Activated naive CD8-positive, alpha-beta T cell treated with anti-CD3 and anti-CD28 coated beads, Interleukin-2, amount 10 ng/mL, durations not matched to agents 7 days and 5 days (primary cell): ENCODE data around the gene XRCC3. TPM values are rescaled to one million over a fixed set of nuclear protein-coding genes. Genes with fewer than 3 reads are reported as not detected.
A peak's percentile ranks its signal among the peaks of the same experiment; 100 is the strongest.

Source experiments
- ATAC-seq: fragments of 150-1000 bp; cut with Tn5 transposase; one replicate; pipeline ENCODE4 v1.10.0; 2021; ENCODE audit warnings: low read depth, moderate library complexity
- POLR2A ChIA-PET: fragments of 350-600 bp; sonication (Branson Sonifier 250); formaldehyde crosslinking; loops from one replicate; lab custom pipeline; 2021; ENCODE audit warnings: antibody characterized with exemption; lab: Charles Lee
- DNase-seq: peaks from one replicate; pipeline ENCODE4 v3.0.0; 2021
- H3K27ac Mint-ChIP-seq: one replicate; pipeline ENCODE4 v1.8.0; 2022; ENCODE audit warnings: mild to moderate bottlenecking, mixed read lengths
- H3K27me3 Mint-ChIP-seq: one replicate; pipeline ENCODE4 v1.8.0; 2022; ENCODE audit warnings: mild to moderate bottlenecking, moderate library complexity, mixed read lengths
- H3K36me3 Mint-ChIP-seq: one replicate; pipeline ENCODE4 v1.8.0; 2021; ENCODE audit warnings: mild to moderate bottlenecking, mixed read lengths
- H3K4me1 Mint-ChIP-seq: one replicate; pipeline ENCODE4 v1.8.0; 2021; ENCODE audit warnings: mixed read lengths
- H3K4me3 Mint-ChIP-seq: one replicate; pipeline ENCODE4 v1.8.0; 2022; ENCODE audit warnings: mild to moderate bottlenecking, moderate library complexity, mixed read lengths
- H3K9me3 Mint-ChIP-seq: one replicate; pipeline ENCODE4 v1.8.0; 2021; ENCODE audit warnings: mixed read lengths
- total RNA-seq, 2 experiments: library from RNA; stranded (reverse); gene quantifications; one replicate each; pipeline ENCODE4 v1.2.3, GENCODE V29; 2021

The XRCC3 gene
- total RNA-seq, 2 experiments from 2014 or later, result 35.5 to 41.3 TPM

DNA sequence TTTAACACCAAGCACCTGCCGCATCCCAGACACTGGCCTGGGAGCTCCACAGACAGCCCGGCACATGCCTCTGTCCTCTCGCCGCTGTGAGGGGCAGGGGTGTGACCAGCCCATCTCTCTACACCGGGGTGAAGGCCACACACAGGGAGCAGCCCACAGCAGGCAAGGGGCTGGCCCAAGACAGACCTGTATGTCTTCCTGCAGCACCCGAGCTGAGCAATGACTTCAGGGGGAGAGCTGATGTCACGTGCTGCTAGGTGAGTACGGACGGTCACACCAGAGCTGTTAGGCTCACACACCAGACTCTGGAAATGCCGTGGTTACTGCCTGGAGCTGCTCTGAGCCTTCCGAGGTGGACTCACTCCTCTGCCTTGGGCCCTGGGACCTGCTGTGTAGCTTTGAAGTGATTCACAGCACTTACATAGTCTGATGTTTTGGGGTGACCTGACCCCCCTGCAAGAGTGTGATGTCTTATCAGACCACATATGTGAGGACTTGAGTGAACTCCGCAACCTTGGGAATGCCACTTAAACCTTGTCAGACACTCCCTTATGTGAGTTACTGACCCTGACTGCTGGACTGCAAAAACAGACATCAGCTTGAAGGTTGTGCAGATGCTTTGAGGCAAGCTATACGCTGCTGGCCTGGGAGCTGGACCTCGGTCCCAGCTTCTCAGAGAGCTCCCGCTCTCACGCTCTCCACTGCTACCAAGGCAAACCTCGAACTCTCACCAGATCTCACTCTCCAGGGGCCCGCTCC, 1.8 kb downstream of the XRCC3 start:
- Mint-ChIP-seq H3K4me3 (peak overlapping the region; percentile 90), H3K9me3 (no peaks in the 10 kb centered on the region), H3K27me3 (no peaks in the 10 kb centered on the region), H3K27ac (peak overlapping the region; percentile 71), H3K4me1 (peaks cover 33% of the 10 kb centered on the region), H3K36me3 (peaks cover 7% of the 10 kb centered on the region)
- POLR2A ChIA-PET, result interaction anchor here (0.6 kb wide), 1 partner anchor 77 kb away, joined by 4 read pairs; no protein-coding TSS in a partner anchor
- DNase-seq, result no peak
- ATAC-seq, result no peak

DNA sequence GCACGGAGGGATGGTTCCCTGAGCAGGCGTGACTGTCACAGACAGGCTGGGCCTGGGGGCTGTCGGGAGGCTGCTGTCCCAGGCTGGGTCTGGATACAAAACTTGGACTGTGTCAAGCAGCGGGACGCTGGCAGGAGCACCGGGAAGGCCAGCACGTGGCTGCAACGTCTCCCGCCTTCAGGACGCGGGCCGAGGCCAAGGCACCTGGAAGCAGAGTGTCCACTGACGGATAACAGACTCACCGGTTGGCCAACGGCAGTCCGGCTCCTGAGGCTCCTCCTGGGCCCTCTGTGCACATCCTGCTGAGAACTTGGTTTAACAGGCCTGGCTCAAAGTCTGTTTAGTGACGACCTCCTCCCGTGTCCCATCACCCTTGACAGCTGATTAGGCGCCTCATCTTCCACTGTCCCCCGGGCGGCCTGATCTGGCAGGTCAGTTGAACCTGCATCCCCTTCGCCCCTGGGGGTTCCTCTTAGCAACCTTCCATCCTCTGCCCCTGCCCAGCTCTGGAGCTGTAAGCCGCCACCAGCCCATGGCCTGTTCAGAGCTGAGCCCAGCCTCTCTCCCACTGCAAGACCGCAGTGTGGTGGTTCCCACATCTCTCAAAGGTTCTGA, 2.5 kb downstream of the XRCC3 start:
- ATAC-seq (no peak), DNase-seq (no peak)
- H3K27me3 Mint-ChIP-seq, result no peaks in the 10 kb centered on the region
- peaks cover 8% of the 10 kb centered on the region for H3K36me3 Mint-ChIP-seq
- H3K4me1 Mint-ChIP-seq, result peaks cover 33% of the 10 kb centered on the region
- POLR2A ChIA-PET, result no interaction called here
- H3K9me3 Mint-ChIP-seq, result no peaks in the 10 kb centered on the region
- peak overlapping the region; percentile 71 for H3K27ac Mint-ChIP-seq
- peak overlapping the region; percentile 15 for H3K4me3 Mint-ChIP-seq

DNA sequence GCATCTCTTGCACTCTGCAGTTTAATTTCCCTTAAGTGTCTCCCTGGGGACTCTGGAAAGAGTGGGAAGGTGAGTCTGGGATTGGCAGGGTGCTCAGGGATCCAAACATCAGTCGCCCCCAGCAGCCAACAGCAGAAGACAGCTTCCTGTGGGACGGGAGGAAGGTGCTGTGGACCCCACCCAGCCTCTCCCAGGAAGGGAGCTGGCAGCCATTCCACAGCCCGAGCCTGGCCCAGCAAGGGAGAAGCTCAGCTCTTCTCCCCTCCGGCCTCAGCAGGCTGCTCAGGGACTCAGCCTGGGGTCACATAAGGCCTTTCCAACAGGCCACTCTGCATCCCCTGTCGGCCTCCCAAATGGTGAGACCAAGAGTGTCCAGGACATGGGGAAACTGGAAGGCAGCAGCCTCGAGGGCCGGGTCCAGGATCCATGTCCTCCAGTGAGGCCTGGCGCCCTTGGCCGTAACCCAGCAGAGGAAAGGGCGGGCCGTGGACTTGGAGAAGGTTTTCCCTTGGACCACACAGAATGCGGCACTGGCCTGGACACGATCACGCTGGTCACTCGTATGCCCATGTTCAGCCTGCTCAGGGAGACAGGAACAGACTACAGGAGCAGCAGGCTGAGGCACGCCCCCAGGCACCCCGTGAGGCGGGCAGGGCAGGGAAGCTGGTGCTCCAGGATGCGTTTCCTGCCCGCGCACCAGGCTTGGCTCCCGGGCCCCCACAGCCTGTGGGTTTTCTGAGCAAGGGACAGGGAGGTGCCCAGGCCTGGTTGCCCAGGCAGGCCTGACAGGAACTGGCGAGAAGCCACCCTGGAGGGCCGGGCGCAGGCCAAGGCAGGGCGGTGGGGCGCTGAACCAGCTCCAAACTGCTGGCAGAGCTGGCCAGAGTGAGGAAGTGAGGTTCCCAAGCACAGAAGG, 3.5 kb downstream of the XRCC3 start:
- POLR2A ChIA-PET, result no interaction called here
- no peak for ATAC-seq
- Mint-ChIP-seq H3K4me3 (no peak overlapping the region), H3K36me3 (peaks cover 8% of the 10 kb centered on the region), H3K4me1 (peaks cover 26% of the 10 kb centered on the region), H3K27ac (no peak overlapping the region), H3K27me3 (no peaks in the 10 kb centered on the region), H3K9me3 (no peaks in the 10 kb centered on the region)
- DNase-seq, result no peak

DNA sequence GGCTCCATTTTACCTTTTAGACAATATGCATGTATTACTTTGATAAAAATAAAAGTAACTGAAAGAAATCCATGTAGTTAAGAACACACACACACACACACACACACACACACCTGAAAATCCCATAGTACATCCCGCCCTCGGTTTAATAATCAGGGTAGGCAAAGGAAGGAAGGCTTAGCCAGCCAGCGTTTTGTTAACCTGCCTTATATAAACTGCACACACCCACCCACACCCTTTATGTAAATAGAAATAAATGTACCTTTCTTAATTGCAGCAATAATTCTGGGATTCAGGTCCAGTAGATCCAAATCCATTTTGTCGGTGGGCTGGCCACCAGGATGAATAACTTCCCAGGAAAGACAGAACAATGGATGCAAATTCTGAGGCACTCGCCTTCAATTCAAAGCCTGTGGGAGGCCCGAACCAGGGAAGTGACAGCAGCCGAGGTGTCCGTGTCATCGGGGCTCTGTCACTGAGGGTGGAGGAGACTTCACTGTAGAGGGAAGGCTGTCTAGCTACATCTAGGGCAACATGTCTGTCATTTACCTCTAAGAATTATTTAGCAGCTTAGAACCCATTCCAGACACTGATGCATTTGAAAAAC, 4.4 kb downstream of the XRCC3 start:
- POLR2A ChIA-PET, result no interaction called here
- Mint-ChIP-seq H3K27ac (peak overlapping the region; percentile 25), H3K36me3 (peaks cover 8% of the 10 kb centered on the region), H3K4me1 (peaks cover 25% of the 10 kb centered on the region), H3K4me3 (no peak overlapping the region), H3K9me3 (no peaks in the 10 kb centered on the region), H3K27me3 (no peaks in the 10 kb centered on the region)
- DNase-seq (no peak), ATAC-seq (no peak)

DNA sequence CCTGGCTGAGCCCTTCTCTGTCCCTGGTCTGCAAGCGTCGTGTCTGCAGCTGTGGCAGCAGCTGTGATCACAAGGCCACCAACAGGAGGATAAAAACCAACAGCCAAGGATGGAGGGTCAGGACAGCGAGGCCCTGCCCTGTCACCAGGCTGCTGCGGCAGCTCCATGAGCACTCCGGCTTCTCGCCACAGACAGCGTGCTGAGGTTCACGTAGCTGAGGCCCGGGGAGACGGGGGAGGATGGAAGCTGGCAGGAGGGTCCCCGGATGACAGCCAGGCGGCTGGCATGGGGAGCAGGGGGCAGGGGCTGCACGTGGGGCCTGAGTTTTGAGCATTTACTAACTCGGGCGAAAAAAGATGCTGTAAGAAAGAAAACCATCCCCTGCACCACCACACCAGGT, 5.4 kb downstream of the XRCC3 start:
- ATAC-seq (no peak), DNase-seq (no peak)
- H3K4me3 Mint-ChIP-seq, result no peak overlapping the region
- H3K36me3 Mint-ChIP-seq, result peaks cover 6% of the 10 kb centered on the region
- no peaks in the 10 kb centered on the region for H3K27me3 Mint-ChIP-seq
- no peaks in the 10 kb centered on the region for H3K9me3 Mint-ChIP-seq
- POLR2A ChIA-PET, result no interaction called here
- H3K4me1 Mint-ChIP-seq, result peaks cover 27% of the 10 kb centered on the region
- H3K27ac Mint-ChIP-seq, result no peak overlapping the region

DNA sequence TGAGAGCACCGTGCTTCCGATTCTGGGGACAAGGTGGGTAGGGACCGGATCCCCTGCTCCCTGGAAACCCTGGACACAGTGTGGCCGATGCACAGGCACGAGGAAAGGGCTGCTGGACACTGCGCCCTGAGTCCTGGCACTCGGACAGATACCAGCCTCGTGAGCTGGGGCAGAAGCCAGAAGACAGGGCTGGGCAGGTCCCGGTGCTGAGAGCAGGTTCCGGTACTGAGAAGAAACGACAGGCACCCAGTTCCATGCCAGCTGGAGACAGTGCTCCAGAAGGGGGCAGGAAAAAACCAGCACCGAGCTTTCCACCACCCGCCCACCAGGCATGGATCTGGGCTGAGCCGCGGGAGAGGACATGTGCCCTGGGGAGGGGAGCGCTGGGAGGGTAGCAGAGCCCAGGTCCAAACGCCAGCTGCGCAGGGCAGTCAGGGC, 6.5 kb downstream of the XRCC3 start:
- peaks cover 20% of the 10 kb centered on the region for H3K4me1 Mint-ChIP-seq
- no peak overlapping the region for H3K4me3 Mint-ChIP-seq
- DNase-seq, result no peak
- POLR2A ChIA-PET, result no interaction called here
- ATAC-seq, result no peak
- no peak overlapping the region for H3K27ac Mint-ChIP-seq
- H3K36me3 Mint-ChIP-seq, result peaks cover 6% of the 10 kb centered on the region
- no peaks in the 10 kb centered on the region for H3K9me3 Mint-ChIP-seq
- H3K27me3 Mint-ChIP-seq, result no peaks in the 10 kb centered on the region

DNA sequence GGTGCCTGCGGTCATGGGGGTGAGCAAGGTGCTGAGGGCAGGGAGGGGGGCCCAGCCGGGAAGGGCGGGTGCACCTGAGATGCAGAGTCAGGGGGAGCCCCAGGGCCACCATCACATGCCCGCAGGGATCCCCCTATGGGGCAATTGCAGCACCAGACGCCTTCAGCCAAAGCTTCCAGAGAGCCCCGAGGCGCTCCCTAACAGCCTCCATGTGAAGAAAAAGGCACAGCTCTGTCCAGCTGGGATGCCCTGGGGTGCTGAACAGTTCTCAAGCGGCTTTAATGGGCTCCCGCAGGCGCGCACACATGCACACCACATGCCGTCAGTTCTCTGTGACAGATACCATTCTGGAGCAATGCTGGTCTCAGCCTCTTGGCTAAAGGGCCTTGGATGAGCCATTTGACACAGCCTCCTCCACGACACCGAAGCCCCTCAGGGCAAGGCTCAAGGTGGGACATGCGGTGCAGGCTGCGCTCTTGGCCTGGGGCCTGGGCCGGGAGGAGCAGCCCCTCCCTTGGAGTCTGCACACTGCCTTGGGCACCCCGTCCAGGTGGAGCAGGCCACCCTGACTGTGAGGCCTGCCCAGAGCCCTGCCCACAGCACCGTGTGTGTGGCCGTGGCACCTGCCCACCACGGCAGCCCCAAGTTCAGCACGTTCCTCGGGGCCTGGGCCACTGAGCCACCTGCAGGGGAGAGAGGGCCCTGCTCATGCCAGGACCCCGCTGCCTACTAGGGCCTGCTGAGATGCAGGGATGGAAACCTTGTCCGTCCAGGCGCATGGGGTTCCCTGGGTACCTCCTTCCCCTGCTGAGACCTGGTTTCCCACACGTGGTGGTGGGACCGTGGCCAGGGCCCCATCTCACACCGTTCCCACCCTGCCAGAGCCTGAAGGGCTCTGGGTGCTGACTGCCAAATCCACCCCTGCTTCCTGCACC, 7.7 kb downstream of the XRCC3 start:
- ATAC-seq, result no peak
- POLR2A ChIA-PET, result no interaction called here

DNA sequence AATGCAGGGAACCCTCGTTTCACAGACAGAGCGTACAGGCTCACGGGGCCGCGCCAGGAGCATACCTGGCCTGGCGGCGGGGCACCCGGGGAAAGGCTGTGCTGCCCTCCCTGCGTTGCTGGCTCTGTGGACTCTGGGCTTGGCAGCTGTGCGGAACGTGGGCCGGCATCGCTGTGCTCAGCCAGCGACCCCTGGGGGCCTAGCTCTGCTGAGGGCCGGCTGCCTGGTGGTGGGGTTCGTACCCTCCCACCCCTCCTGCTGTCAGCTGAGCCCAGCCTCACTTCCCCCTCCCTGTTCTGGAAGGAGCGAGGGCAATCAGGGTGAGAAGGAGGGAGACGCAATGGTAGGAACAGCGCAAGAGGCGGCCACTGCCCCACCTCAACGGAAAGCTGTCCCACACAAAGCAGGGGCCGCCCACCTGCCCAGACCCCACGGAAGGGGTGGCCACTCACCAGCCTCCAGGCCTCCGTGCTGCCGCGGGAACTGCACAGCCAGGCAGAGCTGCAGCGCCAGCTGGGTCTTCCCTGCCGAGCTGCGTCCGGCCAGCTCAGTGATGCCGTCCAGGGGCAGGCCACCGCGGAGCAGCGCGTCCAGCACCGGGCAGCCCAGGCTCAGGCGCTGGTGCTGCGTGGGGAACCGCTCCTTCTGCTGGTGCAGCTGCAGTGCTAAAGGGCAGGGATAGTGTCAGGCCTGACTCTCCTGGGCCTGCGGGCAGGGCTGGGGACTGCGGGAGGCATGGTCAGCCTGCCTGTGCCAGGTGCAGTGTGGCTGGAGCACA, 8.5 kb downstream of the XRCC3 start:
- H3K27ac Mint-ChIP-seq, result no peak overlapping the region
- POLR2A ChIA-PET, result no interaction called here
- no peak for DNase-seq
- H3K4me3 Mint-ChIP-seq, result no peak overlapping the region
- H3K27me3 Mint-ChIP-seq, result no peaks in the 10 kb centered on the region
- no peaks in the 10 kb centered on the region for H3K9me3 Mint-ChIP-seq
- peaks cover 5% of the 10 kb centered on the region for H3K4me1 Mint-ChIP-seq
- ATAC-seq, result no peak
- peaks cover 8% of the 10 kb centered on the region for H3K36me3 Mint-ChIP-seq

More for the DNA sequence above, 7.7 kb downstream of the XRCC3 start:
- Mint-ChIP-seq H3K27me3 (no peaks in the 10 kb centered on the region), H3K4me3 (no peak overlapping the region), H3K4me1 (peaks cover 8% of the 10 kb centered on the region), H3K27ac (no peak overlapping the region), H3K9me3 (no peaks in the 10 kb centered on the region), H3K36me3 (peaks cover 7% of the 10 kb centered on the region)
- no peak for DNase-seq

DNA sequence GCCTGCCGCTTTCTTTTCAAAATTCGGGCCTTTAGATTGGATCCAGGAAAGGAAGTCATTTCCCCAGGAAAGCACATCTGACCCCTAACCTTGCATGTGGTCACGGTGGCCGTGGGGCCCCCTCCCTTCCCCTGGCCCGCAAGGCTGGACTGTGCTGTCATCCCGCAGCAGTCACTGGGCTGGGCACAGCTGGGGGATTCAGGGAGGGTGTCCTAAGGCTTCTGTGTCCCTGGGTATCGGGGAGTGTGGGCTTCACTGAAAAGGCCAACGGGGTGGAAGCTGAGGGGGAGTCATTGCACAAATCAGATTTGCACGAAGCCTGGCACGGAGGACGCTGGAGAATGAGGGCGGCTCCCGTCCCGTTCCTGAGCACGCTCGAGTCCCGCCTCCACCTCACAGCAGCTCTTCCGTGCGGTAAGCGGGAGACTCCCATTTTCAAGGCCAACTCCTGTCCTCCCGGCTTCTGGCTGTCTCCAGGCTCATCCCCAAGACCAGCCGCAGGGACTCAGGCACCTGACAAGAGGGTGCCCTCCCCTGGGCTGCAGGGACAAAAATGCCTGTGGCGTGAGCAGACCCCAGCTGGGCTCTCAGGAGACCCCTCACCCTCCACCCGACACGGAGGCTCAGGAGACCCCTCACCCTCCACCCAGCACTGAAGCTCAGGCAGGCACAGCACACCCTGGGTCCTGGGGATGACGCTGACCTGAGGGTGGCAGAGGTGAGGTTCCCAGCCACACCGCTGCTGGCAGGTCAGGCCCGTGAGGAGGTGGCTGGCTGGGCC, 9.6 kb downstream of the XRCC3 start:
- no peak for ATAC-seq
- POLR2A ChIA-PET, result no interaction called here
- H3K27ac Mint-ChIP-seq, result no peak overlapping the region

DNA sequence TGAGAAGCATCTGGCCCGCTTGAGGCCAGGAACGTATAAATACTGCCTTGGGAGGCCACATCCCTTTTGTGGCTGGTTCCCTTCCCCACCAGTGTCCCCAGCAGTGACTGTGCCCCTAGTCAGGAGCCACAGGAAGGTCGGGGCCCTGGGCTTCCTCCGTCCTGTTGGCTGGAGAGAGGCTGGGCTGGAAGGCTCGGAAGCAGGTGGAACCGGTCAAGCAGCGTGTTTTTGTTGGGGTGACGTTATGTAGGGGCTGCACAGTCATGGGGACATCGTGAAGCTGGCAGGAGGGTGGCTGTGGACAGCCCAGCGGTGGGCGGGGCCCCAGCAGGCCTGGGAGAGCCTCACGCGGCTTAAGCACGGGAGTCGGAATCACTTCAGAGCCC, 10.1 kb downstream of the XRCC3 start:
- Mint-ChIP-seq H3K9me3 (no peaks in the 10 kb centered on the region), H3K27ac (peak overlapping the region; percentile 13), H3K27me3 (no peaks in the 10 kb centered on the region), H3K4me1 (peaks cover 2% of the 10 kb centered on the region), H3K4me3 (no peak overlapping the region), H3K36me3 (peaks cover 8% of the 10 kb centered on the region)
- POLR2A ChIA-PET, result no interaction called here
- DNase-seq, result no peak
- no peak for ATAC-seq

More for the DNA sequence above, 9.6 kb downstream of the XRCC3 start:
- H3K4me3 Mint-ChIP-seq, result no peak overlapping the region
- peaks cover 2% of the 10 kb centered on the region for H3K4me1 Mint-ChIP-seq
- no peaks in the 10 kb centered on the region for H3K27me3 Mint-ChIP-seq
- peaks cover 8% of the 10 kb centered on the region for H3K36me3 Mint-ChIP-seq
- no peaks in the 10 kb centered on the region for H3K9me3 Mint-ChIP-seq
- DNase-seq, result no peak

DNA sequence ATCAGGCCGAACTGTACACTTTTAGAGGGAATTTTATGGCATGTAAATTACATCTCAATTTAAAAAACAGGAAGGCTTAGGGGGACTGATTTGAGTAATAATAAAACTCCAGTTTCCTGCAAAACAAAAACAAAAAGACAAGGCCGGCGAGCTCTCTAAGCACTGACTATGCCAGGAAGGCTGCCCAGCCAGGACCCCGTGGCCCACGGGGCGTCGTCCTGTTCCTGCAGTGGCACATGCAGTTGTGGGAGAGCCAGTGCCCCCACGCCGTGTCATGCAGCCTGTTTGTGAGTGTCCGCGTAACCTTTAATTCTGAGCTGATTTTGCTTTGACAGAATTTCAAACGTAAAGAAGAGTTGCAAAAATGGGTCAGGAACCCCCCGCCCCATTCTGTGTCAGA, 10.5 kb downstream of the XRCC3 start:
- no peak overlapping the region for H3K4me3 Mint-ChIP-seq
- H3K27me3 Mint-ChIP-seq, result no peaks in the 10 kb centered on the region
- peaks cover 2% of the 10 kb centered on the region for H3K4me1 Mint-ChIP-seq
- H3K27ac Mint-ChIP-seq, result no peak overlapping the region
- DNase-seq (no peak), ATAC-seq (no peak)
- H3K9me3 Mint-ChIP-seq, result no peaks in the 10 kb centered on the region
- POLR2A ChIA-PET, result no interaction called here
- H3K36me3 Mint-ChIP-seq, result peaks cover 8% of the 10 kb centered on the region
